DND-41 (cell line): ENCODE measurements around the gene LHX6.

Experiments
- CTCF ChIP-seq: IDR thresholded peaks from 2 replicates; pipeline ENCODE4 v1.5.1; 2012; ENCODE audit warnings: borderline replicate concordance, low read length, moderate library complexity, mild to moderate bottlenecking; ENCODE audit not compliant: poor library complexity, severe bottlenecking; ENCODE audit errors: extremely low read depth
- EZH2 ChIP-seq: IDR thresholded peaks from 3 replicates; pipeline ENCODE4 v1.6.1; 2012; ENCODE audit warnings: borderline replicate concordance, low read depth, mild to moderate bottlenecking, moderate library complexity, low read length, inconsistent platforms; ENCODE audit not compliant: severe bottlenecking

- no peak for TF ChIP-seq CTCF
- TF ChIP-seq EZH2, result no peak
Measured at GRCh38 chr9:122164286-122164685, 64.5 kb downstream of the LHX6 start.
